Mucosa of descending colon (tissue), 3 donors: ENCODE results near the gene MAML2. TPM values are rescaled to one million over a fixed set of nuclear protein-coding genes. Genes with fewer than 3 reads are reported as not detected.

Source experiments
- ATAC-seq: fragments of 200-7000 bp; cut with Tn5 transposase; one replicate; pipeline ENCODE4 v1.9.1; 2020; ENCODE audit warnings: mild to moderate bottlenecking, moderate library complexity
- DNase-seq, 3 donors: peaks; one replicate each; pipeline ENCODE4 v3.0.0-alpha.2; 2020
- H3K36me3 ChIP-seq: fragments of 200-600 bp; one replicate; pipeline ENCODE4 v1.8.0; 2021; ENCODE audit warnings: low read depth, mild to moderate bottlenecking
- H3K4me1 ChIP-seq: fragments of 200-600 bp; one replicate; pipeline ENCODE4 v1.8.0; 2021; ENCODE audit warnings: low read depth, mild to moderate bottlenecking
- H3K4me3 ChIP-seq: fragments of 200-600 bp; one replicate; pipeline ENCODE4 v1.8.0; 2021; ENCODE audit warnings: mild to moderate bottlenecking
- H3K9me3 ChIP-seq: fragments of 200-600 bp; one replicate; pipeline ENCODE4 v1.8.0; 2021; ENCODE audit warnings: mild to moderate bottlenecking
- intact Hi-C, 2 donors: fragments of 100-400 bp; cut with DNase I in 1 of 2; cut with micrococcal nuclease in 1 of 2; formaldehyde crosslinking; loops; one replicate each; pipeline versions ENCODE4 v1.11.0 to v1.11.1; 2022; cut with DNase I, micrococcal nuclease
- total RNA-seq, 3 donors: library from RNA; stranded (reverse); fragmentation: NEBNext Ultra II Directional in 2 of 3; extraction: Animal tissue kit (Norgen Biotek cat#: 25700) in 2 of 3; gene quantifications; one replicate each; pipeline versions ENCODE4 v1.2.1 to v1.2.4, GENCODE V29; 2021 to 2023
- TF ChIP-seq, protein P1 (sequence below): fragments of 200-600 bp; IDR thresholded peaks from one replicate; pipeline ENCODE4 v1.8.0; 2022; ENCODE audit warnings: antibody characterized with exemption, mild to moderate bottlenecking
- donor health status: DM: no; HTN: no; CAD: no; lungs with moderate emphysema.
- donor health status: DM: no; HTN: no; CAD: no.
- donor health status: DM: no; HTN: yes; CAD: no.

The MAML2 gene
- total RNA-seq, 3 donors from 2014 or later = 15.2 to 26.4 (median 15.8) TPM

DNA sequence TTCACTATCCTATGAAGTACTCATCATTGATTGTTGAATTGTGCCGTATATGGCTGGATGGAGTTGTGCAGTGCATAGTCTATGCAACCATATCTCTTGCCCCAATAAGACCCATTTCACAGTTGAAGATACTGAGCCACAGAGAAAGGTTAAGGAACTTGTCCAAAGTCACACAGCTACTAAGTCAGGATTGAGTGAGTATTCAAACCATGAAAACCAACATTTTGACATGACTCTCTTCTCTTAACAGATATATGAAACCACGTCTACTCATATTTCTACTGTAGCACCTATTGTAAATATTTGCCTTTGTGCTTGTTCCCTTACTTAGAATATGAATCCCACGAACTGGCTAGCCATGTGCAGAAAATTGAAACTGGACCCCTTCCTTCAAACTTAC is 58.1 kb downstream of the MAML2 start:
- TF ChIP-seq, protein P1, sequence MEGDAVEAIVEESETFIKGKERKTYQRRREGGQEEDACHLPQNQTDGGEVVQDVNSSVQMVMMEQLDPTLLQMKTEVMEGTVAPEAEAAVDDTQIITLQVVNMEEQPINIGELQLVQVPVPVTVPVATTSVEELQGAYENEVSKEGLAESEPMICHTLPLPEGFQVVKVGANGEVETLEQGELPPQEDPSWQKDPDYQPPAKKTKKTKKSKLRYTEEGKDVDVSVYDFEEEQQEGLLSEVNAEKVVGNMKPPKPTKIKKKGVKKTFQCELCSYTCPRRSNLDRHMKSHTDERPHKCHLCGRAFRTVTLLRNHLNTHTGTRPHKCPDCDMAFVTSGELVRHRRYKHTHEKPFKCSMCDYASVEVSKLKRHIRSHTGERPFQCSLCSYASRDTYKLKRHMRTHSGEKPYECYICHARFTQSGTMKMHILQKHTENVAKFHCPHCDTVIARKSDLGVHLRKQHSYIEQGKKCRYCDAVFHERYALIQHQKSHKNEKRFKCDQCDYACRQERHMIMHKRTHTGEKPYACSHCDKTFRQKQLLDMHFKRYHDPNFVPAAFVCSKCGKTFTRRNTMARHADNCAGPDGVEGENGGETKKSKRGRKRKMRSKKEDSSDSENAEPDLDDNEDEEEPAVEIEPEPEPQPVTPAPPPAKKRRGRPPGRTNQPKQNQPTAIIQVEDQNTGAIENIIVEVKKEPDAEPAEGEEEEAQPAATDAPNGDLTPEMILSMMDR = no peak
- intact Hi-C loops = no loop called here
- Histone ChIP-seq H3K4me3 (no peak overlapping the region), H3K9me3 (no peaks in the 10 kb centered on the region), H3K36me3 (no peaks in the 10 kb centered on the region), H3K4me1 (peaks cover 10% of the 10 kb centered on the region)
- no peak for DNase-seq
- ATAC-seq = no peak

DNA sequence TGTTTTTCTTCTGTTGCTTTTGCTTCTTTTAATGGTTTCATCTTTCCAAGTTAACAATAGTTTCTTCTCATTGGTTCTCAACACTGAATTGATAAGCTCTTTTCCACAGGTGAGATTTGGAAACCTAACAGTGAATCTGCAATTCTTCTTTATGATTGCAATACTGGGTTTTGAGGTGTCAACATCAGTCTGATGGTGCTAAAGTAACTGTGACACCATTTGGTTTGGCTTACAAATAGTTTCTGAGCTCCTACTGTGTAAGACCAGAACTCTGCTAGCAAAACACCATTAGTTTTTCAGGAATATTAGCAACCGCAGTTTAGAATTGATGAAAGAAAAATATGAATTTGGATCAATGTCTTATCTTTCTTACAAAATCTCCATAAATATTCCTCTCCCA is 58.6 kb downstream of the MAML2 start:
- no peak overlapping the region for H3K4me3 ChIP-seq
- H3K9me3 ChIP-seq = no peaks in the 10 kb centered on the region
- TF ChIP-seq, protein P1 = no peak
- intact Hi-C loops = no loop called here
- no peak for DNase-seq
- no peak for ATAC-seq
- H3K4me1 ChIP-seq = peaks cover 13% of the 10 kb centered on the region
- no peaks in the 10 kb centered on the region for H3K36me3 ChIP-seq

DNA sequence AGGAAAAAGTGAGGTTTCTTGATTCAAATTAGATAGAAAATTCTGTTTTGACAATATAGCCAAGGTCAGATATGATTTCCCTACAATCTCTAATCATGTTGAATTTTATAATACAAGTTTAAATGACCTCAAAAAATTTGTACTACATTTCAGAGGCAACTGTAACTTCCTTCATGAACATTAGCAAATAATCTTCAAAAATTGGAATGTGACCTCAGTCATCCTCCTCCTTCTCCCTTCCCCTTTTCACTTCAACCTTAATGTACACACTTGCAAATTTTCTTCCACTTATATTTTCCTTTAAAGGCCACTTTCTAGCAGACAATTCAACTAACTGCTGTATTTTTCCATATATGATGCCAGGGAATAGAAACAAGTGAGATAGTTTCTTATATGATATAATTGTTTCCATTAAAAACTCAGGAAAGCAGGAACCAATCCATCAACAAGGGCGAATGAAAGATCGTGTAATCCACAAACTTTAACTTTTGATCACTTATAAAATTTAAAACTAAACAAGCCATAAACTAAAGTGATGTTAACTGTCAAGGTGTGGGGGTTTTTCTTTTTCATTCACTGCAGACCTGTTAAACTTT is 60.3 kb downstream of the MAML2 start:
- H3K36me3 ChIP-seq = no peaks in the 10 kb centered on the region
- no peak overlapping the region for H3K4me3 ChIP-seq
- DNase-seq (no peak), ATAC-seq (no peak)
- intact Hi-C loops = no loop called here
- H3K4me1 ChIP-seq = peaks cover 28% of the 10 kb centered on the region
- H3K9me3 ChIP-seq = no peaks in the 10 kb centered on the region
- TF ChIP-seq, protein P1 = no peak

DNA sequence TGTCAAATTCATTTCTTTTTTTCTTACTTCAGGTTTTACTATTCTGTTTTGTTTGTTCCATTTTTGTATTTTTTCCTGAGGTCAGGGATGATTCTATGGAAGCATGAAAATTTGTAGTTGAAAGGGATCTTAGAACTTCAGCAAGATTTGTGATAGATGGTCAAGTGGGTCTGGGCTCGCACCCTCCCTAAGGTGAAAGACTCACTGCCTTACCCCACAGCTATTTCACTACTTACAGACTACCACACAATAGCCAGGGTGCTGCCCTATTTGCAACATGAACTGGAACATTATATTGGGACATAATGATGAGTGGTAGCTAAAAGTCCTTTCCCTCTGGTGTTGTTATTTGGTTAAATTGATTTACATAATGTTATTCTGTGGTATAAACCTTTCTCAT is 62.6 kb downstream of the MAML2 start:
- DNase-seq = no peak
- TF ChIP-seq, protein P1 = no peak
- Histone ChIP-seq H3K9me3 (no peaks in the 10 kb centered on the region), H3K4me1 (peaks cover 34% of the 10 kb centered on the region), H3K4me3 (no peak overlapping the region), H3K36me3 (no peaks in the 10 kb centered on the region)
- intact Hi-C loops = no loop called here
- no peak for ATAC-seq

DNA sequence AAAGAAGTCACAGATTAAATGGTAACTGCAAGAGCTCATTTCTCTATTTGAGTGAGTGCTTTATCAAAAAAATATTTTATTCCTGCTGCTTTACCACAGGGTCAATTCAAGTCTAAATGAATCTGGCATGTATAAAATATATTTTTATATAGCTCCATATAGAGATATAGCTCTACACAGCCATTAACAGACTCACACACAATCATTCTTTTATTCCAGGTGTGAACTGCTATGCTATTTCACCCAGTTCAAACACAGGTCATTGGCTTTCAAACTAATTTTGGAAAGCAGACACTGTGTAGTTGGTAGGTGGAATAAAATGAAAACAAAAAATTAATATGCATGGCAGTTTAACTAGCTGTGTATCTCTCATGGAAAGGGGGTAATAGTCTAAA is 63.1 kb downstream of the MAML2 start:
- intact Hi-C loops = no loop called here
- Histone ChIP-seq H3K4me3 (no peak overlapping the region), H3K36me3 (no peaks in the 10 kb centered on the region), H3K9me3 (no peaks in the 10 kb centered on the region), H3K4me1 (peaks cover 34% of the 10 kb centered on the region)
- no peak for DNase-seq
- TF ChIP-seq, protein P1 = no peak
- peak; percentile 54 for ATAC-seq
